ENCODE data around the gene PRRT4. TPM values are rescaled to one million over a fixed set of nuclear protein-coding genes. Genes with fewer than 3 reads are reported as not detected.
A peak's percentile ranks its signal among the peaks of the same experiment; 100 is the strongest.

The PRRT4 gene
- total and polyA plus RNA-seq, 2 experiments from 2014 or later: 0.55 to 0.56 TPM

- TF ChIP-seq CTCF (conservative IDR thresholded peaks at IDR 0.05; ENCODE audit: low read depth in 2 of 2): no peak
- TF ChIP-seq STAT1 (IDR thresholded peaks at IDR 0.05; ENCODE audit: unreplicated experiment): no peak
- no peak for TF ChIP-seq ZNF462 (CRISPR knock-in tag; IDR thresholded peaks at IDR 0.05)
- no peak for TF ChIP-seq ZNF331 (CRISPR knock-in tag; IDR thresholded peaks at IDR 0.05; ENCODE audit: low read depth)
- no peak for TF ChIP-seq JUNB (IDR thresholded peaks at IDR 0.05; ENCODE audit: unreplicated experiment)
- TF ChIP-seq EZH2phosphoT487 (IDR thresholded peaks at IDR 0.05; ENCODE audit: unreplicated experiment): no peak
Observed at GRCh38 chr7:128399991-128400390, 38.5 kb upstream of the PRRT4 start (continued).

- H3K79me2 ChIP-seq (replicated peaks; ENCODE audit: insufficient read depth): no peaks in the 10 kb centered on the region
- DNase-seq (ENCODE audit: low spot score) (no peak), ATAC-seq (peak; percentile 59; the same call in 2 of the 3 replicates)
- no peaks in the 10 kb centered on the region for H3K9me3 Mint-ChIP-seq
- no peaks in the 10 kb centered on the region for H3K4me1 ChIP-seq (ENCODE audit: insufficient read depth)
- no peak overlapping the region for H2AFZ ChIP-seq
- H3K36me3 ChIP-seq (ENCODE audit: insufficient read depth): no peaks in the 10 kb centered on the region
- H3K27me3 Mint-ChIP-seq (ENCODE audit: insufficient read depth, low read depth, poor library complexity): peaks cover 3% of the 10 kb centered on the region
- no peaks in the 10 kb centered on the region for H4K20me1 ChIP-seq (replicated peaks; ENCODE audit: insufficient read depth)
- no peaks in the 10 kb centered on the region for H3K9me2 ChIP-seq (ENCODE audit: insufficient read depth)
- no peak overlapping the region for H3K4me2 ChIP-seq
- H3K4me1 Mint-ChIP-seq: peaks cover 3% of the 10 kb centered on the region; the same call in 1 of the 3 replicates
- H3K27ac ChIP-seq (ENCODE audit: low read depth): no peak overlapping the region
- peaks cover 4% of the 10 kb centered on the region for H3K27me3 ChIP-seq (ENCODE audit: insufficient read depth)
- no peak overlapping the region for H3K4me3 ChIP-seq
- H3K27ac Mint-ChIP-seq: no peak overlapping the region
- H3K36me3 Mint-ChIP-seq (ENCODE audit: low read depth): peaks cover 21% of the 10 kb centered on the region
- H3F3A ChIP-seq (replicated peaks; ENCODE audit: low read depth): no peaks in the 10 kb centered on the region
- H3K4me3 Mint-ChIP-seq: no peak overlapping the region
- TF ChIP-seq ZNF114 (CRISPR knock-in tag; IDR thresholded peaks at IDR 0.05): no peak
- TF ChIP-seq ZNF331 (CRISPR knock-in tag; IDR thresholded peaks at IDR 0.05; ENCODE audit: low read depth): no peak
- TF ChIP-seq NANOG (IDR thresholded peaks at IDR 0.05; ENCODE audit: borderline replicate concordance): no peak
- no peak for TF ChIP-seq ZNF462 (CRISPR knock-in tag; IDR thresholded peaks at IDR 0.05)
Observed at GRCh38 chr7:128398841-128399135, 37.3 kb upstream of the PRRT4 start.
